Measurements from ENCODE around the gene PYGM. TPM values are rescaled to one million over a fixed set of nuclear protein-coding genes. Genes with fewer than 3 reads are reported as not detected.
"Not testable (repeated sequence)": the region's sequence is repeated elsewhere in the genome, so short reads cannot be mapped to it uniquely, and the experiment has no call there.

PYGM gene
- total and polyA plus RNA-seq, 2 of the 8 experiments (the other 6 are each of a cell fraction or from before 2014, with no cell fraction given), result 9.6 to 10.0 TPM

DNA sequence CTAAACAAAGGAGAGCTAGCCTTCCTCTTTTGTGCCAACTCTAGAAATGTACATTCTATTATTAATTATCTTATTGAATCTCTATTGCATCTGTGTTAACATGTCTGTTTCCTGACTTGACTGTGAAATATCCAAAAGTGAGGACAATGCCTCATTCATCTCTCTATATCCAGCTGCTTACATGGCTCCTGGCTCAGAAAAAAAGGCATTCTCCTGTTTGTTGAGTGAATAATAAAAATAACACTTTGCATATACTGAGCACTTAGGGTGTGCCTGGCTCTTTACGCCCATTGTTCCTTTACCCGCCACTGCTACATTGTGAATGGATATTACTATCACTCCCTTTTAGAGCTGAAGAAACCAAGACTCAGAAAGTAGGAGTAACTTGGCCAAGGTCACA, 56.7 kb downstream of the PYGM start:
- H3K4me1 ChIP-seq (replicated peaks in 1 of 4; ENCODE audit: control insufficient read depth in 3 of 4, insufficient read depth in 4 of 4, low read length in 3 of 4), result peaks cover 0 to 3% (median 2%) of the 10 kb centered on the region in 4 experiments; a peak in 3 of 7 replicates
- no peak overlapping the region for H3K56ac ChIP-seq (replicated peaks; ENCODE audit: insufficient read length, low read depth, low read length)
- no peak overlapping the region for H3K18ac ChIP-seq (ENCODE audit: extremely low read depth, low read length)
- no peak overlapping the region for H3K27ac ChIP-seq (ENCODE audit: low read depth, low read length)
- no peak overlapping the region for H2AK5ac ChIP-seq (ENCODE audit: low read depth, low read length)
- WGBS, 2 experiments (ENCODE audit: extremely low coverage in 1 of 2, insufficient coverage in 1 of 2, insufficient read length in 1 of 2, insufficient replicate concordance in 2 of 2, low coverage in 1 of 2, low lambda C conversion rate in 2 of 2, missing lambda C conversion rate in 1 of 2), result 87% methylated on average over 2 of the region's 2 CpGs; no CpG with 5 or more reads in 1 of the 2 experiments
- H3K4me2 ChIP-seq (ENCODE audit: insufficient read depth in 1 of 2, low read depth in 2 of 2, low read length in 2 of 2), result no peak overlapping the region
- DNase-seq (ENCODE audit: low read depth in 1 of 2, low spot score in 2 of 2) (no peak), FAIRE-seq (no peak)
- no peaks in the 10 kb centered on the region for H3K79me2 ChIP-seq (ENCODE audit: control insufficient read depth in 1 of 2, insufficient read depth in 2 of 2, low read length in 2 of 2)
- no peaks in the 10 kb centered on the region for H3K23me2 ChIP-seq (ENCODE audit: low read depth, low read length)
- no peak overlapping the region for H2BK120ac ChIP-seq (replicated peaks; ENCODE audit: low read depth, low read length)
- H2AFZ ChIP-seq (ENCODE audit: low read length), result no peak overlapping the region
- no peak overlapping the region for H2BK12ac ChIP-seq (ENCODE audit: low read depth, low read length)
- no peak overlapping the region for H2BK5ac ChIP-seq (ENCODE audit: low read depth, low read length)
- 0 out of 7 replicates have a peak, but pooled peaks cover 0 to 2% (median 0%) of the 10 kb centered on the region in 4 experiments for H3K27me3 ChIP-seq (replicated peaks in 1 of 4; ENCODE audit: control insufficient read depth in 3 of 4, extremely low read depth in 1 of 4, insufficient read depth in 3 of 4, low read length in 3 of 4)
- no peaks in the 10 kb centered on the region for H3K79me1 ChIP-seq (ENCODE audit: low read depth, low read length)
- no peak overlapping the region for H3K9ac ChIP-seq (replicated peaks in 1 of 4; ENCODE audit: extremely low read depth in 1 of 4, low read depth in 3 of 4, low read length in 3 of 4)
- TF ChIP-seq RXRA (IDR thresholded peaks at IDR 0.05; ENCODE audit: insufficient read depth, low read depth, low read length), result no peak
- TF ChIP-seq POLR2A (IDR thresholded peaks at IDR 0.05; ENCODE audit: control extremely low read depth in 1 of 2, low read depth in 2 of 2, low read length in 2 of 2), result no peak
- H3K4me3 ChIP-seq (ENCODE audit: extremely low read depth in 1 of 4, insufficient read depth in 2 of 4, low read depth in 3 of 4, low read length in 4 of 4), result no peak overlapping the region
- H4K8ac ChIP-seq (ENCODE audit: extremely low read depth, insufficient read depth, low read length), result no peak overlapping the region
- H3K14ac ChIP-seq (ENCODE audit: insufficient read length), result no peak overlapping the region
- no peak overlapping the region for H2BK20ac ChIP-seq (ENCODE audit: low read length)
- no peak overlapping the region for H4K5ac ChIP-seq (ENCODE audit: insufficient read length, low read depth, low read length)
- H3K9me3 ChIP-seq (ENCODE audit: insufficient read depth in 2 of 2, low read depth in 1 of 2, low read length in 1 of 2), result no peaks in the 10 kb centered on the region
- ChIA-PET CTCF (ENCODE audit: partially characterized antibody) (interaction anchor here (0.6 to 4.5 kb wide), 9 partner anchors 10 to 135 kb away, joined by 3 to 41 read pairs (median 11); no protein-coding TSS in a partner anchor), POLR2A (ENCODE audit: partially characterized antibody) (interaction anchor here (2.2 kb wide), 1 partner anchor 23 kb away, joined by 7 read pairs; no protein-coding TSS in a partner anchor)
- H4K91ac ChIP-seq (replicated peaks; ENCODE audit: insufficient read length, low read length), result no peak overlapping the region
- no peak overlapping the region for H3K23ac ChIP-seq (ENCODE audit: insufficient read length)
- H3K4ac ChIP-seq (replicated peaks; ENCODE audit: insufficient read length, low read depth, low read length), result no peak overlapping the region
- H4K20me1 ChIP-seq (replicated peaks in 1 of 2; ENCODE audit: control insufficient read depth in 1 of 2, insufficient read depth in 2 of 2, low read length in 2 of 2), result no peaks in the 10 kb centered on the region
- no peaks in the 10 kb centered on the region for H3K36me3 ChIP-seq (ENCODE audit: control insufficient read depth in 2 of 4, insufficient read depth in 4 of 4, low read length in 3 of 4)
- H2BK15ac ChIP-seq (ENCODE audit: low read length), result no peak overlapping the region

DNA sequence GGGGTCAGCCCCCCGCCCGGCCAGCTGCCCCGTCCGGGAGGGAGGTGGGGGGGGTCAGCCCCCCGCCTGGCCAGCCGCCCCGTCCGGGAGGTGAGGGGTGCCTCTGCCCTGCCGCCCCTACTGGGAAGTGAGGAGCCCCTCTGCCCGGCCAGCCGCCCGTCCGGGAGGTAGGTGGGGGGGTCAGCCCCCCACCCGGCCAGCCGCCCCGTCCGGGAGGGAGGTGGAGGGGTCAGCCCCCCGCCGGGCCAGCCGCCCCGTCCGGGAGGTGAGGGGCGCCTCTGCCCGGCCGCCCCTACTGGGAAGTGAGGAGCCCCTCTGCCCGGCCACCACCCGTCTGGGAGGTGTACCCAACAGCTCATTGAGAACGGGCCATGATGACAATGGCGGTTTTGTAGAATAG, 57.8 kb downstream of the PYGM start:
- H3K4me1 ChIP-seq (replicated peaks in 1 of 4; ENCODE audit: control insufficient read depth in 3 of 4, insufficient read depth in 4 of 4, low read length in 3 of 4); H3K9ac ChIP-seq (replicated peaks in 1 of 4; ENCODE audit: extremely low read depth in 1 of 4, low read depth in 3 of 4, low read length in 3 of 4); H2BK15ac ChIP-seq (ENCODE audit: low read length); H3K79me1 ChIP-seq (ENCODE audit: low read depth, low read length); H4K91ac ChIP-seq (replicated peaks; ENCODE audit: insufficient read length, low read length); H4K20me1 ChIP-seq (replicated peaks in 1 of 2; ENCODE audit: control insufficient read depth in 1 of 2, insufficient read depth in 2 of 2, low read length in 2 of 2); H3K36me3 ChIP-seq (ENCODE audit: control insufficient read depth in 2 of 4, insufficient read depth in 4 of 4, low read length in 3 of 4); H3K4me3 ChIP-seq (ENCODE audit: extremely low read depth in 1 of 4, insufficient read depth in 2 of 4, low read depth in 3 of 4, low read length in 4 of 4); H2BK20ac ChIP-seq (ENCODE audit: low read length); H3K18ac ChIP-seq (ENCODE audit: extremely low read depth, low read length); H3K9me3 ChIP-seq (ENCODE audit: insufficient read depth in 2 of 2, low read depth in 1 of 2, low read length in 1 of 2); H2BK120ac ChIP-seq (replicated peaks; ENCODE audit: low read depth, low read length); H3K4ac ChIP-seq (replicated peaks; ENCODE audit: insufficient read length, low read depth, low read length); H4K8ac ChIP-seq (ENCODE audit: extremely low read depth, insufficient read depth, low read length); H3K27ac ChIP-seq (ENCODE audit: low read depth, low read length); H2AFZ ChIP-seq (ENCODE audit: low read length); H3K79me2 ChIP-seq (ENCODE audit: control insufficient read depth in 1 of 2, insufficient read depth in 2 of 2, low read length in 2 of 2); H3K23me2 ChIP-seq (ENCODE audit: low read depth, low read length); H3K56ac ChIP-seq (replicated peaks; ENCODE audit: insufficient read length, low read depth, low read length); H3K27me3 ChIP-seq (replicated peaks in 1 of 4; ENCODE audit: control insufficient read depth in 3 of 4, extremely low read depth in 1 of 4, insufficient read depth in 3 of 4, low read length in 3 of 4); H2BK5ac ChIP-seq (ENCODE audit: low read depth, low read length); CTCF ChIA-PET (ENCODE audit: partially characterized antibody); H2AK5ac ChIP-seq (ENCODE audit: low read depth, low read length); DNase-seq (ENCODE audit: low read depth in 1 of 2, low spot score in 2 of 2); H4K5ac ChIP-seq (ENCODE audit: insufficient read length, low read depth, low read length); H3K23ac ChIP-seq (ENCODE audit: insufficient read length); H3K14ac ChIP-seq (ENCODE audit: insufficient read length); H2BK12ac ChIP-seq (ENCODE audit: low read depth, low read length); H3K4me2 ChIP-seq (ENCODE audit: insufficient read depth in 1 of 2, low read depth in 2 of 2, low read length in 2 of 2); POLR2A ChIA-PET (ENCODE audit: partially characterized antibody); FAIRE-seq: not testable (repeated sequence)
- WGBS, 2 experiments (ENCODE audit: extremely low coverage in 1 of 2, insufficient coverage in 1 of 2, insufficient read length in 1 of 2, insufficient replicate concordance in 2 of 2, low coverage in 1 of 2, low lambda C conversion rate in 2 of 2, missing lambda C conversion rate in 1 of 2), result 96% methylated on average over 4 of the region's 29 CpGs; no CpG with 5 or more reads in 1 of the 2 experiments
